ENCODE measurements around the gene SCN1A. TPM values are rescaled to one million over a fixed set of nuclear protein-coding genes. Genes with fewer than 3 reads are reported as not detected.

SCN1A gene
- polyA plus RNA-seq, 5 donors, result 0.24 to 2.3 (median 1.3) TPM

GRCh38 chr2:165970663-165971062, 157.2 kb downstream of the SCN1A start:
- DNase-seq, result no peak

GRCh38 chr2:165969227-165969626, 158.6 kb downstream of the SCN1A start:
- no peak for DNase-seq

GRCh38 chr2:165967746-165968145, 160.1 kb downstream of the SCN1A start:
- DNase-seq, result no peak

GRCh38 chr2:165961818-165962217, 166.0 kb downstream of the SCN1A start:
- DNase-seq, result no peak

- no peak for DNase-seq
Observed at GRCh38 chr2:165959371-165959770, 168.4 kb downstream of the SCN1A start.

GRCh38 chr2:165958313-165958960, 169.4 kb downstream of the SCN1A start:
- DNase-seq, result no peak

GRCh38 chr2:165957030-165957675, 170.7 kb downstream of the SCN1A start:
- DNase-seq, result no peak

GRCh38 chr2:165953655-165954606, 173.9 kb downstream of the SCN1A start, which contains the start of gene TTC21B:
TTC21B (minus strand) TSS chr2:165953776; CDS start chr2:165953705, 71 bp downstream.
- peak; percentile 96 for DNase-seq

GRCh38 chr2:165953306-165953654, 174.5 kb downstream of the SCN1A start:
- DNase-seq, result no peak

- peak in 1 of 2 donors; percentile 9 for DNase-seq
Observed at GRCh38 chr2:165952741-165953211, 175.0 kb downstream of the SCN1A start.

- no peak for DNase-seq
Observed at GRCh38 chr2:165952085-165952484, 175.7 kb downstream of the SCN1A start.

GRCh38 chr2:165950438-165950837, 177.4 kb downstream of the SCN1A start:
- no peak for DNase-seq

GRCh38 chr2:165941827-165942226, 186.0 kb downstream of the SCN1A start:
- no peak for DNase-seq

- DNase-seq, result no peak
Observed at GRCh38 chr2:165938237-165938636, 189.6 kb downstream of the SCN1A start.

Other genes with a start within 250 kb of the SCN1A start
- 10 to 100 TPM; 29.9 to 49.6 (median 43.9) TPM for gene TTC21B, start 174.2 kb downstream of the SCN1A start, polyA plus RNA-seq (ENCODE audit: insufficient read depth in 1 of 5, insufficient read length in 5 of 5, low replicate concordance in 1 of 5)
- gene SCN9A, start 247.9 kb upstream of the SCN1A start, polyA plus RNA-seq (ENCODE audit: insufficient read depth in 1 of 5, insufficient read length in 5 of 5, low replicate concordance in 1 of 5), result 10 to 100 TPM in 4 of 5 donors, 1 to 10 TPM in 1; 8.9 to 17.7 (median 15.3) TPM

Data from right lung (tissue), 5 donors.